ENCODE measurements around the gene WDR46.

Gene WDR46

DNA sequence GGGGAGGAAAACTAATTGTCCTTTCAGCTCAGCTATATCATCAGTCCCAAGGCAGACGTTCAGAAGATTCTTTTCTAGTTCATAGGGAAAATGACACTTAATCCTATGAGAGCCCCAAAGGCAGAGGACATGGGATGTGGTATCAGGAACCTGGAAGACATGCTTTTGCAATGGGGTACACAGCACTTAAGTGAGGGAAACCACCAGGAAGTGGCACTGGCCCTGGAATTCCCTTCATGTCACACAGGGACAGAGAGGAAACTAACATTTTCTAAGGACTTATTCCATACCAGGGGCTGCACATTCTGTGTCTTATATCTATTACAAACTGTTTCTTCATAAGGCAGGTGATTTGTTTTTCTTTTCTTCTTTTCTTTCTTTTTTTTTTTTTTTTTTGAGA, 45.6 kb downstream of the WDR46 start:
- no peak overlapping the region for H3K4me3 ChIP-seq (ENCODE audit: low read length)
- no peak for DNase-seq (ENCODE audit: low read depth)
- TF ChIP-seq, protein P1, sequence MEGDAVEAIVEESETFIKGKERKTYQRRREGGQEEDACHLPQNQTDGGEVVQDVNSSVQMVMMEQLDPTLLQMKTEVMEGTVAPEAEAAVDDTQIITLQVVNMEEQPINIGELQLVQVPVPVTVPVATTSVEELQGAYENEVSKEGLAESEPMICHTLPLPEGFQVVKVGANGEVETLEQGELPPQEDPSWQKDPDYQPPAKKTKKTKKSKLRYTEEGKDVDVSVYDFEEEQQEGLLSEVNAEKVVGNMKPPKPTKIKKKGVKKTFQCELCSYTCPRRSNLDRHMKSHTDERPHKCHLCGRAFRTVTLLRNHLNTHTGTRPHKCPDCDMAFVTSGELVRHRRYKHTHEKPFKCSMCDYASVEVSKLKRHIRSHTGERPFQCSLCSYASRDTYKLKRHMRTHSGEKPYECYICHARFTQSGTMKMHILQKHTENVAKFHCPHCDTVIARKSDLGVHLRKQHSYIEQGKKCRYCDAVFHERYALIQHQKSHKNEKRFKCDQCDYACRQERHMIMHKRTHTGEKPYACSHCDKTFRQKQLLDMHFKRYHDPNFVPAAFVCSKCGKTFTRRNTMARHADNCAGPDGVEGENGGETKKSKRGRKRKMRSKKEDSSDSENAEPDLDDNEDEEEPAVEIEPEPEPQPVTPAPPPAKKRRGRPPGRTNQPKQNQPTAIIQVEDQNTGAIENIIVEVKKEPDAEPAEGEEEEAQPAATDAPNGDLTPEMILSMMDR (conservative IDR thresholded peaks at IDR 0.05; ENCODE audit: low read depth, low read length) = no peak

DNA sequence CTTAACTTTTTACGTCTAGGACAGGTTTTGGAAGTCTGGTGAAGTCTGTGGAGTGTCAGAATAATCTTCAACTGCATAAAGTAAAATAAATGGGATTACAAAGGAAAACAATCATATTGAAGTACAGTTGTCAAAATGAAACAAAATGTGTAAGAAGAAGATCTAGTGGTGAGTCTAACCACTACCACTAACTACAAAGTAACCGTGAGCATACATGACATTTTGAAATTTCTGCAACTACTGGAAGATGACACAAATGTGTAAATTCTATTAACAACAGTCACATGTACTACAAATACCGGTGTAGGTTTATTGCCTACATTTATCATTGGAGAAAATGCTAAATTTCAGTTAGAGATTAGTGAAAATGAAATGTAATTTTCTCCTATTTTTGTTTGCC, 47.1 kb downstream of the WDR46 start:
- TF ChIP-seq, protein P1 (conservative IDR thresholded peaks at IDR 0.05; ENCODE audit: low read depth, low read length) = no peak
- H3K4me3 ChIP-seq (ENCODE audit: low read length) = no peak overlapping the region

DNA sequence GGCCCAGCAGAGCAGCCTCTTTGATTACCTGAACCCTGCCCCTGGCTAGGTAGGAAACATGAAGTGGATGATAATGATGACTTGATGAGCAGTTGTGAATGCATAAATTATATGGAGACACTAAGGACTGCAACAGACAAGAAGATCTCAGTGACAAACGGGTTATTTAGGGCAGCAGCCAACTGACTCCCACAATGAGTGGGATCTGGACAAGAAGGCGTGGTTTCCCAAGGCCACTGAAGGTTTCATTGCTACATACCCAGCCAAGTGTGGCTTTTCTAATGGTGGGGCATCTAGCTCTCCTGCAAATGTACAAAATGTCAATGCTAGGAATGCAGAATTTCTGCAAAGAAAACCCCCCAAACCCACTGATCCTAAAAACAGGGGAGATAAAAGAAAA, 51.3 kb downstream of the WDR46 start:
- TF ChIP-seq, protein P1 (conservative IDR thresholded peaks at IDR 0.05; ENCODE audit: low read depth, low read length) = no peak
- H3K4me3 ChIP-seq (ENCODE audit: low read length) = no peak overlapping the region
- DNase-seq (ENCODE audit: low read depth) = no peak

More for the DNA sequence above, 47.1 kb downstream of the WDR46 start:
- no peak for DNase-seq (ENCODE audit: low read depth)

DNA sequence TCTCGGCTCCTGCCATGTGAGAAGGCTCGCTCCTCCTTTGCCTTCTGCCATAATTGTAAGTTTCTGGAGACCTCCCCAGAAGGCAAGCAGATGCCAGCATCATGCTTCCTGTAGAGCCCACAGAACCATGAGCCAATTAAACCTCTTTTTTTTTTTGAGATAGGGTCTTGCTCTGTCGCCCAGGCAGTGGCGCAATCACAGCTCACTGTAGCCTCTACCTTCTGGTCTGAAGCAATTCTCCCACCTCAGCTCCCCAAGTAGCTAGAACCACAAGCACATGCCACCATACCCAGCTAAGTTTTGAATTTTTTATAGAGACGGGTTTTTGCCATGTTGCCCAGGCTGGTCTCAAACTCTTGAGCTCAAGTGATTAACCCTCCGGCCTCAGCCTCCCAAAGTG, 52.2 kb downstream of the WDR46 start:
- no peak for DNase-seq (ENCODE audit: low read depth)
- TF ChIP-seq, protein P1 (conservative IDR thresholded peaks at IDR 0.05; ENCODE audit: low read depth, low read length) = no peak
- H3K4me3 ChIP-seq (ENCODE audit: low read length) = no peak overlapping the region

DNA sequence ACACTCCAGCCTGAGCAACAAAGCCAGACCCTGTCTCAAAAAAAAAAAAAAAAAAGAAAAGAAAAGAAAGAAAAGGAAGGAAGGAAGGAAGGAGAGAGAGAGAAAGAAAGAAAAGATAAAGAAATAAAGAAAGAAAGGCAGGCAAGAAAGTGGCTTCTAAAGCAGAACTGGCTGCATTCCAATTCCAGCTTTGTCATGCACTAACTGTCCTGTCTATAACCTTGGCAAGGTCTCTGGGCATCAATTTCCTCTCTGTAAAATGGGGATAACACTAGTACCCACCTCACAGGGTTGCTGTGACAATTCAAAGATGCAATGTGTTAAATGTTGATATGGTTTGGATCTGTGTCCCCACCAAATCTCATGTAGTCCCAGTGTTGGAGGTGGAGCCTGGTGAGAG, 52.7 kb downstream of the WDR46 start:
- H3K4me3 ChIP-seq (ENCODE audit: low read length) = no peak overlapping the region
- TF ChIP-seq, protein P1 (conservative IDR thresholded peaks at IDR 0.05; ENCODE audit: low read depth, low read length) = no peak
- no peak for DNase-seq (ENCODE audit: low read depth)

DNA sequence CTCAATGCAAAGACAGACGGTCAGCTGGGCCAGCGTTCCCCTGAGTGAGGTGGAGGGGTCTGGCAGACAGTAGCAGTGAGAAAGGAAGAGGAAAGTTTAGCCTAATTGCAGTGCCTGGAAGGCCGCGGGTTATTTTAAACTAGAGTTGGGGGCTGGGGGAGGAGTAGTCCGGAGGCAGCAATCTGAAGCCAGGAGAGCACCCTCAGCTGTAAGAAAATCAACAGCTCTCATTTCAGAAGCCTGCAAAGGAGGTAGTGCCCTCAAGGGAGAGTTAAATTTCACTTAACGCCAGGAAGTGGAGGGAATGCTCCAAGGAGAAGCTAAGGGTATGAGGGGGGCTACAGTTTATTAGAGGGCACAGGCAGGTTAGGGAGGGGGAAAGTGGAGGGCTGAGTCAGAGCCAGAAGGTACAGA, 53.8 kb downstream of the WDR46 start:
- H3K4me3 ChIP-seq (ENCODE audit: low read length) = no peak overlapping the region
- no peak for DNase-seq (ENCODE audit: low read depth)
- TF ChIP-seq, protein P1 (conservative IDR thresholded peaks at IDR 0.05; ENCODE audit: low read depth, low read length) = no peak

Measured in retinal pigment epithelial cell (primary cell).